OCI-LY3 (cell line): ENCODE measurements around the gene SLIT1.

Source experiments
- H2AFZ ChIP-seq: fragments of 200-600, 300-600 bp; shearing (Covaris generic); 2 replicates; pipeline ENCODE4 v1.6.0; 2014; ENCODE audit warnings: antibody characterized with exemption, low read depth, low read length
- H3K27ac ChIP-seq: fragments of 200-600, 300-600 bp; sonication (generic); 2 replicates; pipeline ENCODE4 v1.5.1; 2014; ENCODE audit warnings: mild to moderate bottlenecking, low read length, moderate library complexity, mixed read lengths
- H3K27me3 ChIP-seq: fragments of 200-600, 300-600 bp; sonication (generic); 2 replicates; pipeline ENCODE4 v1.6.1; 2014; ENCODE audit warnings: low read depth, low read length, mixed read lengths
- H3K36me3 ChIP-seq: fragments of 200-600, 300-600 bp; sonication (generic); replicated peaks from 2 replicates; pipeline ENCODE3; 2014; ENCODE audit warnings: low read depth, low read length, mixed read lengths
- H3K4me1 ChIP-seq: fragments of 300-600, 200-600 bp; sonication (generic); 2 replicates; pipeline ENCODE4 v1.6.1; 2014; ENCODE audit warnings: low read length, mixed read lengths
- H3K4me2 ChIP-seq: fragments of 200-600, 300-600 bp; sonication (generic); 2 replicates; pipeline ENCODE4 v1.6.1; 2014; ENCODE audit warnings: low read length, mixed read lengths
- H3K4me3 ChIP-seq: fragments of 300-600, 200-600 bp; sonication (generic); 2 replicates; pipeline ENCODE4 v1.5.1; 2014; ENCODE audit warnings: antibody characterized with exemption, mild to moderate bottlenecking, low read length, moderate library complexity
- H3K79me2 ChIP-seq: fragments of 300-600, 200-600 bp; shearing (Covaris generic); 2 replicates; pipeline ENCODE4 v1.6.1; 2014; ENCODE audit warnings: mild to moderate bottlenecking, low read length, mixed read lengths
- H3K9ac ChIP-seq: fragments of 300-600, 200-600 bp; shearing (Covaris generic); 2 replicates; pipeline ENCODE4 v1.6.0; 2014; ENCODE audit warnings: mild to moderate bottlenecking, low read length, moderate library complexity
- H3K9me3 ChIP-seq: fragments of 200-600, 300-600 bp; shearing (Covaris generic); 2 replicates; pipeline ENCODE4 v1.6.1; 2014; ENCODE audit warnings: low read length, mixed read lengths; ENCODE audit not compliant: insufficient read depth
- H4K20me1 ChIP-seq: fragments of 200-600, 300-600 bp; sonication (generic); 2 replicates; pipeline ENCODE4 v1.6.1; 2016; ENCODE audit warnings: low read length, mixed read lengths; ENCODE audit not compliant: insufficient read depth
- EZH2phosphoT487 ChIP-seq: fragments of 200-600 bp; shearing (Covaris generic); IDR thresholded peaks from 2 replicates; pipeline ENCODE4 v1.6.1; 2018; ENCODE audit warnings: antibody characterized with exemption, mixed run types, low read depth
- TF ChIP-seq, protein P1 (sequence below): fragments of 200-600, 300-600 bp; sonication (generic); IDR thresholded peaks from 2 replicates; pipeline ENCODE4 v1.5.1; 2014; ENCODE audit warnings: antibody characterized with exemption, low read length, low read depth

The SLIT1 gene

DNA sequence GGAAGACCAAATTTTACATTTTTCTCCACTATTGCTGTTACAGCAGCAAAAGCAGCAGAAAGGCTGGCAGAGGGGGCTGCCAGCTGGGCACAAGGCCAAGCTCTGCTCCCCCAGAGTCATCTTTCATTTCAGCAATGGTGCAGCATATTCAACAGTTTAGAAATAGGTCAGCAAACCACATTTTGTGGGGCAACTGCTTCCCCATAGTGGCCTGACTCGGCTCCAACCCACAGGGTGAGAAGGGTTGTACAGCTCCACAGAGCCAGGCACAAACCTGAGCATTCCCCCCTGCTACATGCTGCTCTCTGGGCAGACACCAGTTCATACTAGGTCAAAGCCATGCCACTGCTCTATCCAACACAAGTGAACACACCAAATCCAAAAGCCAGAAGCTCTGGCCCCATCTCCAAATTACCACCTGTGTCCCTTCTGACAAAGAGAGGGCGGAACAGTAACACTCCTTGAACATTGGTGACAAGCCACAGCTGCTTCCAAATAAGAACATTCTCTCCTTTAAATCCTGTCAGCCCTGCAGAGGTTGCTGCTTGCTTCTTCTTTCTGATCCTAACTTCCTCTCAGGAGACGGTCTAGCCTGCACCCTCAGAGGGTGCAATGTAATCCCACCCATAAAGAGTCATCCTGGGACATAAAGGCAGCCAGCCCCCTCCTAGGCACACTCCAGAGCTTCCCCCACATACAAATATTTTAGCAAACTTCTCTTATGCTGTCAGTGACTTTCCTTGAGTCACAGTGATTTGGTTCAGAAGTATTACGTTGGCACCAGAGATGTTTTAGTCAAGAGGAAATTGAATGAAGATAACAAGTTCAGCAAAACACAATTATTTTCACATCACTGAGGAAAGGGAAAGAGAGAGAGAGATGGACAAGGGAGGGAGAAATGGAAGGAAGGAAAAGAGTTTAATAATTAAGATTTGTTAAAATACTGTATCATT, 39.0 kb upstream of the SLIT1 start:
- Histone ChIP-seq H2AFZ (no peak overlapping the region), H3K79me2 (no peaks in the 10 kb centered on the region), H3K9ac (no peak overlapping the region), H3K4me1 (no peaks in the 10 kb centered on the region), H3K36me3 (peaks cover 15% of the 10 kb centered on the region), H3K27me3 (no peaks in the 10 kb centered on the region), H4K20me1 (no peaks in the 10 kb centered on the region), H3K27ac (no peak overlapping the region), H3K4me3 (no peak overlapping the region), H3K4me2 (no peak overlapping the region), H3K9me3 (no peaks in the 10 kb centered on the region)
- TF ChIP-seq, protein P1, sequence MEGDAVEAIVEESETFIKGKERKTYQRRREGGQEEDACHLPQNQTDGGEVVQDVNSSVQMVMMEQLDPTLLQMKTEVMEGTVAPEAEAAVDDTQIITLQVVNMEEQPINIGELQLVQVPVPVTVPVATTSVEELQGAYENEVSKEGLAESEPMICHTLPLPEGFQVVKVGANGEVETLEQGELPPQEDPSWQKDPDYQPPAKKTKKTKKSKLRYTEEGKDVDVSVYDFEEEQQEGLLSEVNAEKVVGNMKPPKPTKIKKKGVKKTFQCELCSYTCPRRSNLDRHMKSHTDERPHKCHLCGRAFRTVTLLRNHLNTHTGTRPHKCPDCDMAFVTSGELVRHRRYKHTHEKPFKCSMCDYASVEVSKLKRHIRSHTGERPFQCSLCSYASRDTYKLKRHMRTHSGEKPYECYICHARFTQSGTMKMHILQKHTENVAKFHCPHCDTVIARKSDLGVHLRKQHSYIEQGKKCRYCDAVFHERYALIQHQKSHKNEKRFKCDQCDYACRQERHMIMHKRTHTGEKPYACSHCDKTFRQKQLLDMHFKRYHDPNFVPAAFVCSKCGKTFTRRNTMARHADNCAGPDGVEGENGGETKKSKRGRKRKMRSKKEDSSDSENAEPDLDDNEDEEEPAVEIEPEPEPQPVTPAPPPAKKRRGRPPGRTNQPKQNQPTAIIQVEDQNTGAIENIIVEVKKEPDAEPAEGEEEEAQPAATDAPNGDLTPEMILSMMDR = no peak
- no peak for TF ChIP-seq EZH2phosphoT487

DNA sequence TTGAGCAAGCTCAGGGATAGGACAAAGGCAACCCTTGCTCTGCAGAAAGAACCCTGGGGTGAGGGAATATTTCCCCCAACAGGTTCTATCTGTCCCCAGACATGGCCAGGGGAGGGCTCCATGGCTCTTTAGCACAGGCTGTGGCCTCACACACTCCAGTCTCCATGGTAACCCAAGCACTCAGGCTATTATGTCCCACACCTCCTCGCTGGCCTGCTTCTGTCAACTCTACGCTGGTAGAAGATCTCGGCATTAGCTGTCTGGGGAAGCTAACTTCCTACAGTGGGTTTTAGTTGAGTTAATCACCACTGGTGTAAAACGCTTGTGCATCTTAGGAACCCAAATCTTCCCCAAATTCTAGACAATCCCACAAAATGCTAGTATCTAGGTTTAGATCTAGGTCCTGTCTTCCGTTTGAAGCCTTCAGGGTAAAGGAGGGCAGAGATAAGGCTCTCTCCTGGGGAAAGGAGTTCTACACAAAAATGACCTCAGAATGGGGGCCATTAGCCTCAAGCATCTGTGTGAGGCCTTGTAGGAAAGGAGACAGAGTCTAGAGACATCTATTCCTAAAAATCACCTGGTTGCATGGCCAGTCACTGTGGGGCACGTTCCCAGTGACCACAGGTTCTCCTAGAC, 36.7 kb upstream of the SLIT1 start:
- H3K79me2 ChIP-seq = no peaks in the 10 kb centered on the region
- no peak overlapping the region for H3K9ac ChIP-seq
- H2AFZ ChIP-seq = no peak overlapping the region
- peaks cover 7% of the 10 kb centered on the region for H3K4me1 ChIP-seq
- no peaks in the 10 kb centered on the region for H3K9me3 ChIP-seq
- H3K27ac ChIP-seq = no peak overlapping the region
- H4K20me1 ChIP-seq = no peaks in the 10 kb centered on the region
- H3K36me3 ChIP-seq = peaks cover 10% of the 10 kb centered on the region
- H3K4me2 ChIP-seq = no peak overlapping the region
- H3K27me3 ChIP-seq = no peaks in the 10 kb centered on the region
- no peak overlapping the region for H3K4me3 ChIP-seq
- TF ChIP-seq EZH2phosphoT487 = no peak
- TF ChIP-seq, protein P1 = no peak

DNA sequence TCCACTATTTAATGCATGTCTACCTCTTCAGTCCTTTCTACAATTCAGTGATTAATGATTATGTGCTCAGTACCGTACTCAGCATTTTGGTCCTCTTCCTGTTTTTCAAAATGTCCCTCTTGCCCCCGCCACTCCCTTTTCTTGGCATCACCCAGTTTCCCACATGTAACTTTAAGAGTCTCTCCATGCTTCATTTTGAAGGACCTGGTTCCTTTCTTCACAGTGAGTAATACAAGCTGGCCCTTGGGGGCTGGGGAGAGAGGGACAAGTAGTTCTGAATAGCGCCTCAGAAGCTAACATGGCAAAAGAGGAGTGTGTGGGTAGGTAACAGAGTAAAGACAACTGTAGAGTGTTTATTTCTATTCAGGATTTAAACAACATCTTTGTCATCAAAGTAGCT, 34.6 kb upstream of the SLIT1 start:
- no peaks in the 10 kb centered on the region for H4K20me1 ChIP-seq
- no peak overlapping the region for H3K4me2 ChIP-seq
- no peaks in the 10 kb centered on the region for H3K79me2 ChIP-seq
- no peak overlapping the region for H3K4me3 ChIP-seq
- no peaks in the 10 kb centered on the region for H3K9me3 ChIP-seq
- no peaks in the 10 kb centered on the region for H3K27me3 ChIP-seq
- no peak overlapping the region for H3K9ac ChIP-seq
- TF ChIP-seq EZH2phosphoT487 = no peak
- TF ChIP-seq, protein P1 = no peak
- H3K27ac ChIP-seq = no peak overlapping the region
- peaks cover 4% of the 10 kb centered on the region for H3K36me3 ChIP-seq
- no peak overlapping the region for H2AFZ ChIP-seq
- H3K4me1 ChIP-seq = peaks cover 7% of the 10 kb centered on the region

DNA sequence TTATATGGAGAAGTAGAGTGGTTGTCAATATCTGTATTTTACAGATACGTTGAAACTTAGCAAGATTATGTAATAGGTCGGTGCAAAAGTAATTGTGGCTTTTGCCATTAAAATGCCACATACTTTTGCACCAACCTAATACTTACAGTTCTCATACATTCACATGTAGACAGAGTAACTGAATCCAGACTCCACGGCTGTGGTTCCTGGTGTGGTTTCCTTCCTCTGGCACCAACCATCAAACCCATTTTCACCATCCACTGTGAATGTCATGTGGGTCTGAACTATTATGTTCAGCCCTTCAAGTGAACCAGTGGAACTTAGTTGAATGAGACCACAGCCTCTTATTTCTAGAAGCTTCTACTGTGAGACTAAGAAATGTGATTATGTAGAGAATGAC, 31.5 kb upstream of the SLIT1 start:
- no peak overlapping the region for H3K27ac ChIP-seq

More for the DNA sequence above, 31.5 kb upstream of the SLIT1 start:
- Histone ChIP-seq H4K20me1 (no peaks in the 10 kb centered on the region), H3K79me2 (no peaks in the 10 kb centered on the region), H3K9ac (no peak overlapping the region), H3K36me3 (peaks cover 4% of the 10 kb centered on the region), H3K4me1 (peaks cover 7% of the 10 kb centered on the region), H3K9me3 (no peaks in the 10 kb centered on the region), H3K4me2 (no peak overlapping the region), H3K27me3 (no peaks in the 10 kb centered on the region), H2AFZ (no peak overlapping the region), H3K4me3 (no peak overlapping the region)
- TF ChIP-seq, protein P1 = no peak
- no peak for TF ChIP-seq EZH2phosphoT487
